HG03064 (cell line): ENCODE results near the gene ASPG.
"Not testable (repeated sequence)": the region's sequence is repeated elsewhere in the genome, so short reads cannot be mapped to it uniquely, and the experiment has no call there.

Experiments used
- ATAC-seq: cut with Tn5 transposase; IDR thresholded peaks from one replicate; pipeline ENCODE4 v1.9.1; 2021; ENCODE audit warnings: low read depth; ENCODE audit not compliant: unreplicated experiment

ASPG gene

DNA sequence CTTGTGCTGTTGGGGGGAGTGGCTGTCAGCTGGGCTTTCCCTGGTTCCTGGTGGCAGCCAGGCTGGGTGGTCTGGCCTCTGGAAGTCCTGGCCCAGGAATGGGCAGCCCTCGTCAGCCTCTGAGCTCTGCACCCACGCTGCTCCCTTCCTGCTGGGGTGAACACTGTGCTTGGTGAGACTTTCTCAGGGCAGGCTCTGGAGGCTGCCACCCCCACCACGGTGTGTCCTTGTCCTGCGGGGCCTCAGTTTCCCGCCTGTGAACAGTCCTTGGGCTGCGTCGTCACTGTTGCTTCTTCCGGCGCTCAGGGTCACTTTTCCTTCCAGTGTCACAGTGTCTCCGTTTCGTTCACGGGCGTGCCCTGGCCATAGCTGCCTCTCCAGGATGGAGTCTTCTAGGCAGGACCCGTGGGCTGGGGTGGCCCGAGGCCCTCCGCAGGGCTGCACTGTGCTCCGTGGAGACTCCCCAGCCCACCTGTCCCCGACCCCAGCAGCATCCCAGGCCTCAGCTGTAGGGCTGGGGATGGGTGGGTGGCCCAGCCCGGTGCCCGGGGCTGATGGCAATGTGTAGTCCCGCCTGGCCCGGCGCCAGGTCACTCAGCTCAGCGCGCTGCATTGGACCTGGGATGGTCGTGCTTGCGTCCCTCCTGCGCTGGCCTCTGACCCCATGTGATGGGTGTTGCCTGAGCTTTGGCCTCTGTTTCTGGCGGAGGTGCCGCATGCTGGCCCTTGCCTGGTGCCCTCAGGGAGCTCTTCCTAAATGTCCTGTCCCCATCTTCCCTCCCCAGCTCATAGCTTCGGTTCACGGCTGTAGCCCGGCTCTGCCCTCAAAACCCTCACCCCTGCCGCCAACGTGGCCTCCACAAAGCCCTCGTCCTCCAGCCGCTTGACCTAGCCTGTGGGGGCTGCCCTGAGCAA, 59.7 kb downstream of the ASPG start:
- ATAC-seq = no peak

DNA sequence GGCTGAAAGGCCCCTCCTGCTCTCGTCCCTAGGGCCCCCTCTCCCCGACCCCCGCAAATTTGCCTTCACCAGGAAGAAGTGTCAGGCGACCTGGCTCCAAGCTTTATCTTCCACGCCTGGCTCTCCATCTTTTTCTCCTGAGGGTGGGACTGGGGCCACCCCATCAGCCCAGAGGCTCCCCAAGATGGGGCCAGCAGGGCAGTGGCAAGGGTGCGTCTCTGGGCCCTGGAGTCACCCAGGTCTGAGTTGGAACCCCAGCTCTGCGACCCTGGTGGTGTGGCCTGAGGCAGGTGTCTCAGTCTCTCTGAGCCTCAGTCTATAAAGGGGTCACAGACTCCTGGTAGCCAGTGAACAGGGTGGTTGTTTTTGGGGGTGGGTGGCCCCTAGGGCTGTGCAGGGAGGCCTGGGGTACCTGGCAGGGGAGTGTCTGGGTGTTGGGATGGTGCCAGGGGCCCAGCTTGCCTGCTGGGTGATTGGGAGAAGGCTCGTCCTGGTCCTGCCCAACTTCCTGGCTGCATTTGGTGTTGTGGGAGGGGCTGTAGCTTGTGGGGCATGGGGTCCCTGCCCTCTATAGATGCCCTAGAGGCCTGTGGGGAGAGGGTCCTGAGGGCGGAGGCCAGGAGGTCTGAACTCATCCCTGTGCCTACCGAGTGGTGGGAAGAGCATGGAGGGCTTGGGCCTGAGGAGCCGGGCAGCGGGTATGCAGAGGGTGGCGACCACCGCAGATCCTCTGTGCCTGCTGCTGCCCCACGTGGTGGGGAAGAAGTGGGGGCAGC, 60.5 kb downstream of the ASPG start:
- no peak for ATAC-seq

DNA sequence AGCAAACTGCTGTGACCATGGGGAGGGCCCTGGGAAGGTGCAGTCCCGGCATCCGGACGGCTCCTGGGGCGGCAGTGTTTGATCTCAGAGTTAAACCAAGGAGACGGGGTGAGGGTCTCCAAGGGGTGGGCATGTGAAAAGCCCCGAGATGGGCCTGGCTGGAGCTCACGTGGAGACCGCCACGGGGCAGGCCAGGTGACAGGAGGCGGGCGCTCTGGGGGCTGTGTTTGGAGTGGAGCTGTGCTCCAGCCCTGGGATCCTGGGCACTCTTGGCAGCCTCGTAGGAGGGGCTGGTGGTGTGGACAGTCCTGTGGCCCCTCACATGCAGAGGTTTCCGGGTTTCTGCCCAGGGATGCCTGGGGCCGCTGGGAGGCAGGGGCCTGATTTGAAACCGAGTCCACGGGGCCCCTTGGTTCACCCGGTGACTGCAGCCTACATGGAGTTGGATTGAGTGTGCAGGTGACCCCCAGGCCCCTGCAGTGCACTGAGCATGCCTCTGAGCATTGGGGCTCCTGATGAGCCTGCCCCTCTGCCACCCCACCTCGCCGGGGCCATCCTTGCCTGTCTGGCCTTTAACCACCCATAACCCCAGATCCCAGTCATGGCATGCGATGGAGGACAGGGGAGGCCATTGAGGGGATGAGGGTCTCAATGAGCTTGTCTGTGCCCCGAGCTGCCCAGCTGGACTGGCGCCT, 61.3 kb downstream of the ASPG start:
- ATAC-seq = no peak

DNA sequence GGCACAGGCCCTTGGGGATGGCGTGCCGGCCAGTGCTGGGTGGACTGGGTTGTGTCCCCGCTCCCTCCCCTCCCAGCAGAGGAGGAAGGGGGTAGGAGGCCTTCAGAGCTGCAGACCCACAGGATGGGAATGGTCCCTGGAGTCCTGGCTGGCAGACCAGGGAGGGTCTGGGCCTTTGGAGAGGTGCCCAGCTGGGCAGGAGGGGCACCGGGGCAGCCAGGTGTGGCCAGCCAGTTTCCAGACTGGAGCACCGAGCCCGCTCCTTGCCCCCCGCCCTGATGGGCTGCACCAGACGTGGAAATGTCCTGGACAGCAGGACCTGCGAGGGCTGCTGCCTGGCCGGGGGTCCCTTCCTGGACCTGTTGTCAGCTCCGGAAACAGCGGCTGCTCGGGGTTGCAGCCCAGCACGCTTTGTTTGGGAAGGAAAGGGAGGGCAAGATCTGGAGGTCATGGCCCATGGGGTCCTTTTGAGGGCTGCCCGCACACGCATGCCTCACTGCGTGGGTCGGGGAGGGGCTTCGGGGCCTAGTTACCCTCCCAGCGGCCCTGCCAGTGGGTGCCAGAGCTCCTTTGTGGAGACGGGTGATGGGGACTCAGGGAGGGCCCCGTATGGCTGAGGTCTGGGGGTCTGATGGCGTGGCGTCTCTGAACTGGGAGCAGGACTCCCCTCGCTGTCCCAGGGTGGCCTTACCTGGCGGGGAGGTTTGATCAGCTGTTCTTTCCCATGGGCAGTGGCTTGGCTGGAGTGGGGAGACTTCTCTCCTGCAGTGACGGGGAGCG, 62.0 kb downstream of the ASPG start:
- ATAC-seq = no peak

DNA sequence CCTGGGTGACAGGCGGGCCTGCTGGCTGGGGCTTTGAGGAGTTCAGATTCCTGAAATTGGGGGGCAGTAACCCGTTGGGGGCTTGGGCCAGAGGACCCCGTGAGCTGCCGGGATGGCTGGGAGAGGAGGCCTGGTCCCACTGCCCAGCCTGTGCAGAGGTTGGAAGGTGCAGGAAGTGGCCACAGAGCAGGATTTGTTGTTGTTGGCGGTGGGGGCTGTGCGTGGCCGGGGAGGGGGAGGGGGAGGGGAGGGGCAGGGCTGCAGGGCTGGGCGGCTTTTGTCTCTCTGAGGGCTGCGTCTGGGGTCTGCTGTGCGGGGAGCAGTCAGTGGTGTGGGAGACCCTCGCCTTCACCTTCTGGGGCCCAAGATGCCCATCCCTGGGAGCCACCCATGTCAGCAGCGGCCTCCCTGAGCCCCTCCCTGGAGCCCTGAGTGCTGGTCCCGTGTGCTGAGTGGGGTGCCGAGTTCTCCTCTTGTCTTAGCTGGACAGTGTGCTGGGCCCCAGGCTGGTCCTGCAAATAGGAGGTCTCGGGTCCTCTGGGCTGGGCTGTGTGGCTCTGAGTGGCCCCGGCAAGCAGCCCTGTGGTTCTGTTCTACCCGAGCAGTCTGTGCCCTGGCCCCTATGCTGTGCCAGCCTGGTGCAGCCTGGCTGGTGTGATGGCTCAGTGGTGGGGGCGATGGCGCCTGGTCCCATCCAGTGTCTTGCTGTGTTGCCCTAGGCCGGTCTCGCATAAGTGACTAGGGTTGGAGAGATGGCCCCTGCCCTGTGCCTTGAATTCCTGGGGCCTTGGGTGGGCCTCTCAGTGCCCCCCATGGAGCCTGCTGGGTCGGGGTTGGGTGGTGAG, 63.2 kb downstream of the ASPG start:
- ATAC-seq = no peak

DNA sequence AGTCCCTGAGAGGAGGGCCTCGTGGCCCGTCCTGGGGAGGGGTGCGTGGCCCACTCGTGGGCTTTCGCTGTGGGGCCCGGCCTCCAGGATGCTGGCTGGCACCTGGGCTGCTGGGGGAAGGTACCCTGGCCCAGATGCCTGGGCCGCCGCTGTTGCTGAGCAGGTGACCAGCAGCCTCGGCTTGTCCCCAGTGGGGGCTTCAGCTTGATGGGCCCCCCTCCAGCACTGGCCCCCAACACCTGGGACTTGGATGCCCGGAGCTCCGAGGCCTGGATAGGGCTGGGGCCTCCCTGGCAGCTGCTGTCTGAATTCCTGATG, 63.7 kb downstream of the ASPG start:
- ATAC-seq = no peak

DNA sequence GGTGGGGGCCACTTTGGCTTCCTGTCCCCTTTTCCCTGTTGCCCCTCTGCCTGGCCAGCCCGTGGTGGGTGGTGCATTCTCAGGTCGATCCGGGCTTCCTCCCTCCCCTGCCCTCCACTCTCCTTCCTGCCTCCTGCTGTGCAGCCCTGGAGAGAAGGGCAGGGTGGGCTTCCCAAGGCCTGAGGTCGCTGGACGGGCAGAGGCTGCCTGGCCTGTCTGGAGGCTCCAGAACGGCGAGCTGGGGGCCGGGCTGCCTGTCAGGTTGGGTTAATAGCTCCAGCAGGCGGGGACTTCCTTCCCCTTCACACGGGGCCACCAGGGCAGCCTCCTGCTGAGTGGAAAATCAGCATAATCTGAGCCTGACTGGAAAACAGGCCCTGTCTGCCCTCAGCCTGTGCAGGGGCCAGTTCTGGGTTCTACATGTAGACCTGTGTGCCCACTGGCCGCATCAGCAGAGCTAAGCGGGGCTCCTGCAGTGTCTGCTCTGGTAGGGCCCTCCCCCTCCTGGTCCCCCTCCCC, 64.2 kb downstream of the ASPG start:
- no peak for ATAC-seq

DNA sequence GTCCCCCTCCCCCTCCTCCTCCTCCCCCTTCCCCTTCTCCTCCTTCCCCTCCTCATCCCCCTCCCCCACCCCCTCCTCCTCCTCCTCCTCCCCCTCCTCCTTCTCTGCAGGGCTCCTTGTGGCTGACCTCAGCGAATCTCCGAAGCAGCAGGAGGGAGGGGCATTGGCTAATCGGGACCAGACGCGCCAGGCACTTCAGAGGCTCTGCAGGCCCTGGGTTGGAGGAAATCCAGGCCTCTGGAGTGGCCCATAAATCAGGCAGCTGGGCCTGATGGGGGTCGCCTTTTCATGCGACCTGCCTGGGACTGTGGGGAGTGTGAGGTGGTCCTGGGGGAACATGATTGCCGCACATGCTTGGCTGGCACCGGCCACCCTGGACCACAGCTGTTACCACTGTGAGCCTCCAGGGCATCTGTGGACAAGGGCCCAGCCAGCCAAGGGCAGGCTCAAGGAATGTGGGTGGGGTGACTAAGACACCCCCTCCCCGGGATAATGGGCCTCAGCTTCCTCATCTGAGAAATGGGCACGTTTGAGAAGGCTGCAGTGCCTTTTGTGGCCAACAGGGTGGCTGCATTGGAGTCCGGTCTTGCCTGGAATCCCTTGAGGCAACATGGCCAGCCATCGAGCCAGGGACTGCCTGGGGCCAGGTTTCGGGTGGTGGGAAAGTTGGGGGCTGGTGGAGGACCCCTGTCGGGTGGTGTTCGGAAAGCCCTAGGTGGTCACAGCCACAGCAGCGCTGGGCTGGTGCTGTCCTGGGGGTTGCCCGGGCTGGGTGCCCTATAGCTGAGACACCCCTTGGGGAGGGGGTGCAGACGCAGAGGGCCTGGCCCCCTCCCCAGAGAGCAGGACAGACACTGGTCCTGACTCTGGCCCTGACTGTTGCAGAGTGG, 64.9 kb downstream of the ASPG start:
- ATAC-seq = no peak

DNA sequence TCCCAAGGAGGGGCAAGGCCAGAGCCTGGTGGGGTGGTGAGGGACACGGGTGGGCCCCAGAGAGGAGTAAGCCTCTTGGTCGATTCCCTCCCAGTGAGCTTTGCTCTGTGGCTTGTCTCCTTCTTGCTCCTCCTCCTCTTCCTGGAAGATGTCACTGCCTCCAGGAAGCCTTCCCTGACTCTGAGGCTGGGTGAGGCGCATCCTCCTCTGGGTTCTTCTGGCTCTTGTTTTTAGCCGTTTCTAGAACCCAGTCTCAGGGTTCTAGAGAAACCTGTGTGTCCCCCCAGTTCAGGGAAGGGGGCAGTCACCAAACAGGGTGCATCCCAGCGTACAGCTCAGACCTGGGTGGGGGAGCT, 65.5 kb downstream of the ASPG start:
- ATAC-seq = no peak

DNA sequence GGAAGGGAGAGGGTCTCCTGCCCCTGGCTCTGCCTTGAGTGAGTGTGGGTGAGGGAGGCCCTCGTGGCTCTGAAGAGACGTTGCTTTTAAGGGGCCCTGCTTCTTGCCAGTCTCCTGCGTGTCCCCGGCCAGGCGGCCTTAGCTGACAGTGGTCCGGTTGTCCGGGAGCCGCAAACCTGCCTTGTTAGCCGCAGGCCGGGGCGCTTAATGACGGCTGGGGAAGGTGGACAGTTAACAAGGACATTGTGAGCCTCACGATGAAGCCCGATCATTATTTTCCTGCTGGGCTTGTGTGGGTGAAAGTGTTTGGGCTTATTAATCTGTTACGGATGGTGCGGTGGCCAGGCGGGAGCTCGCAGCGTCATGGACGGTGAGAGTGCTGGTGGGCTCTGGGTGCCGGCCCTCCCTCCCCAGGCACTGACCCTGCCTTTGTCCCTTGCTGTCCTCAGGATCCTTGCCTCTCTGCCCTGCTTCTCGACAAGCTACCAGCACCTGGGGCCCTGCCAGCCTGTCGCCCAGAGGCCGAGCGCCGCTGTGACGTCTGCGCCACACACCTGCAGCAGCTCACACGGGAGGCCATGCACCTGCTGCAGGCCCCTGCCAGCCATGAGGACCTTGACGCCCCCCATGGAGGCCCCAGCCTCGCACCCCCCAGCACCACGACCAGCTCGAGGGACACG, 66.2 kb downstream of the ASPG start:
- ATAC-seq = no peak

DNA sequence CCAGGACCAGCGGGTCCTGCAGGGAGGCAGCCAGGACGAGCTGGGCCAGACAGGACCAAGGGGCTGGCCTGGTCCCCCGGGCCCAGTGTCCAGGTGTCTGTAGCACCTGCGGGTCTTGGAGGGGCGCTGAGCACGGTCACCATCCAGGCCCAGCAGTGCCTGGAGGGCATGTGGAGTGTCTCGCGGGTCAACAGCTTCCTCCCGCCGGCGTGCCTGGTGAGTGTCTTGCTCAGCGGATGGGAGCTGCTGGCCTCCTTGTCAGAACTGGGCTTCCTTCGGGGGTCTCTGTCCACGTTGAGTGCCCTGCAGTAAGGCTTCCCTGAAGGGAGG, 66.7 kb downstream of the ASPG start:
- no peak for ATAC-seq

DNA sequence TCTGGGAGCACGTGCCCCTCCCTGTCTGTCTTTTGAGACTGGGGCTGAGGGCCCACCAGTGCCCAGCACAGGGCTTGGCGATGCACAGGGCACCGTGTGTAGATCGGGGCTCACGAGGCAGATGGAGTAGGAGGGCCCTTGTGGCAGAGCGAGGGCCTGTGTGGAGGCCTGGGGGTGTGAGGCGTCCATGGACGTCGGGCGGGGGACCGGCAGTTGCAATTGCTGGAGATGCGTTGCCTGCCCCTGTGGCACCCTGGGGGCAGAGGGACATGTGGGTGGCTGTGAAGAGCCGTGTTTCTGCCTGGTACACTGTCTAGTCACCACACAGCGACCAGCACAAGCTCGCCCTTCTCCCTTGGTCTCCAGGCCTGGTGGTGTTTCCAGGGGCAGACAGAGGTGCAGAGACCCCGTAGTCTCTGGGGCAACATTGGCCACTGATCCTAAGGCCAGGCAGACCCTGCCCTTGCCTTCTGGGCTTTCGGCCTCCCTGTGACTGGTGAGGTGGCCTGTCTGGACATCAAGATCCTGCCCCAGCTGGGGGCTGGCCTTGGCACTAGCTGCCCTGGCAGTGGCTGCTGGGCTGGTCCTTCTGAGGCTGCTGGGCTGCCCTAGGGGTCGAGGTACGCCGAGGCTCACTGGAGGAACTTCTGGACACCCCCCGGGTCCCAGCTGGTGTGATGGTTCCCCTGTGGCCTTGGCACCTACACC, 67.3 kb downstream of the ASPG start:
- no peak for ATAC-seq

DNA sequence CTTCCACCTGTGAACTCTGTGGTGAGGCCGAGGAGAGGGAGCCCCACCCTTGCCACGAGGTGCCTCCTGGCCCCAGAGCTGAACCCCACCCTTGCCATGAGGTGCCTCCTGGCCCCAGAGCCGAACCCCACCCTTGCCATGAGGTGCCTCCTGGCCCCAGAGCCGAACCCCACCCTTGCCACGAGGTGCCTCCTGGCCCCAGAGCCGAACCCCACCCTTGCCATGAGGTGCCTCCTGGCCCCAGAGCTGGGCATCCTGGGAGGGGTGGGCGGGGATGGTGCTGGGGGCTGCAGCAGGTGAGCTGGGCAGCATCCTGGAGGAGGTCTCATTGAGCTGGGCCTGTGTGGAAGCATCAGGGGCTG, 67.9 kb downstream of the ASPG start:
- ATAC-seq = not testable (repeated sequence)

DNA sequence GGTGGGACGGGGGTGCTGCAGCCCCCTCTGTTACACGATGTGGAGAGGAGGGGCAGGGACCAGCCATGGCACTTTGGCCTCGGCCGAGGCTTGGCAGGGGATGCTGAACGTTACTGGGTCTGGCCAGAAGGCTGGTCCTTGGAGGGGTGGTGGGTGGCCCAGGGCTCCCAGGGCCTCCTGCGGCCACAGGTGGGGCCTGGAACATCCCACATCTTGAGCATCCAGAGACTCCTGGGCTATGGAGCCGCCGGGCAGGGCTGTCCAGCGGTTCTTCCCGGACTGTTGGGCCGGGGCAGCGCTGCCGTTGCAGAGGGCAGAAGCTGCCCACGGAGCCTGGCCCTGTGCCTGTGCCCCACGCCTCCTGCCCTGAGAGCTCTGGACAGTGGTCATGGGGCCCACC, 68.7 kb downstream of the ASPG start:
- no peak for ATAC-seq

DNA sequence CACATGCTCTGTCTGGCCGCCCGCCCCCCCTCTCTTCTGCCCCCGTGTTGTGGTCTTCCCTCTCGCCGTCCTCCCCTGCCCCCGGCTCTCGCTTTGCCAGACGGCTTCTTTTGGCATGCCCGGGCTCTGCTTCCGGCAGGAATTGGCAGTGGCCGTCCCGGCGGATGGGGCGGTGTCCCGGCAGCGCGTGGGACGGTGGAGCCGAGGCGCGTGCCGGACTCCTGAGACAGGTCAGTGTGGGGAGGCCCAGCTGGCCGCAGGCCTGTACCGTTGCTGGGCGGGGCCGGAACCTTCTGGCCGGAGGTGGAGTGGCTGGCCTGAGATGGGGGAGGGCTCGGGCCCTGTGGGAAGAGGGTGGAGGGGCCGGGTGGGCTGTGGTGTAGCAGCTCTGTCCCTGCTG, 70.0 kb downstream of the ASPG start:
- no peak for ATAC-seq

DNA sequence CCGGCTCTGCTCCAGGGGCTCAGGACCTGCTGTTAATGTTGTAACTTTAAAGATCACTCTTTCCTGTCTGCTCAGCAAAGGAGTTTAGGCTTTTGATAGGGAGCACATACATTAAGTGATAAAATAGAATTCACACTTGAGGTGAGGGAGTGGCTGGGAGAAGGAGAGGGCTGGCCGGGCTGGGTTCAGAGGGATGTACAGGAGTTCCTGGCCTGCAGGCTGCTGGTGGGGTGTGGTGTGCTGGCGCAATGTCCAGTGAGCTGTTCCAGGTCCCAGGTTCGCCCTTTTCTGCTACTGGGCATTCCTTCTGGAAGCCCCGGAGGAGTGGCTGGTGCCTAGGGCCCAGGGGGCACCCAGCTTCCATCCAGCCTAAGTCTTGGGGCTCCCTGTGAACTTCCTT, 70.6 kb downstream of the ASPG start:
- no peak for ATAC-seq

DNA sequence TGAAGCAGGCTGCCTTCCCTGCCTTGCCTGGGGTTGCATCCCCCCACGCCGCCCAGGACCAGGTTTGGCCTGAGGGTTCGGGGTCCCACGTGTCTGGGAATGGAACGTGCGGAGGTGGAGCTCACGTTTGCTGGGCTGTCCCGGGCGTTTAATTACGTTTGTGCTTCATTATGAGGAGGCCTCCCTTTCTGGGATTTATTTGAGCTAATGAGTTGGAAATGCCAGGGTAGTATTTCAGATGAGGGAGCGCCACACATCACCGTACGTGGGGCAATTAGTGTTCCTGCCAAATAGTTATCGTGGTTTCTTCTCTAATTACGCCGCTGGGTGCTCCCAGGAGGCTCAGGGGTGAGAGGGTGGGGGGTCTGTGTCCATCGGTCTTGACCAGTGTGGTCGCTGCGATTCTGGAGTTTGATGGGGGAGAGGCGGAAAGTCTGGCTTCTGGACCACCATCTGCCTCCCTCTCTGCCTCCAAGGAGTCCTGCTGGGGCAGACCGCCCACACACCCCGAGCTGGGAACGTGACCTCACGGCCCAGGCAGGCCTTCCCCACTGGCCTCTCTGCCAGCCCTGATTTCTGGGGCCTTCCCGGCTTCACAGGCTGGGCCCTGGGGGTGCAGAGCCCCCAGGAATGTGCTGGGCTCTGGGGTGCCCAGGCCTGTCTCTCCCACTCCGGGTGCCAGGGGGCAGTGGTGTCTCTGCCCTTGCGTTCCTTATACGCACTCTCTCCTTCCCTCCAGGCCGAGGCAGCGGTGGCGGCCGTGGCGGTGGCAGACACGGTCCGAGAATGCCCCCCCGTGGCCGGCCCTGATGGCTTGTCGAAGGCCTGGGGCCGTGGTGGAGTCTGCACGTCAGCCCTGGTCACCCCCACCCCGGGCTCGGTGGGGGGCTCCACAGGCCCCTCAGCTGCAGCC, 71.8 kb downstream of the ASPG start:
- no peak for ATAC-seq
